Middle frontal gyrus (tissue), 1 donor: ENCODE measurements around the gene MYNN.

Experiments
- DNase-seq: peaks from one replicate; pipeline ENCODE4 v3.0.0-alpha.2; 2015; ENCODE audit warnings: low spot score; ENCODE audit errors: extremely low spot score

Gene MYNN

DNA sequence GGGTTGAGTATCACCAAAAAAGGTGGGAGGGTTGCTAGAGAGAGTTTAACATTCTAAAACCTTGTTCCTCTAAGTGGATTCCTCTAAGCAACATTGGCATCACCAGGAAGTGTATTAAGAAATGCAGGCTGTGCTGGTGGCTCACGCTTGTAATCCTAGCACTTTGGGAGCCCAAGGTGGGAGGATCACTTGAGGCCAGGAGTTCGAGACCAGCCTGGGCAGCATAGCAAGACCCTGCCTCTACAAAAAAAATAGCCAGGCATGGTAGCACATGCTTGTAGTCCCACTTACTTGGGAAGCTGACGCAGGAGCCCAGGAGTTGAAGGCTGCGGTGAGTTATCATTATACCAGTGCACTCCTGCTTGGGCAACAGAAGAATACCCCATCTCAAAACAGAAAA lies 4.6 kb downstream of the MYNN start:
- no peak for DNase-seq

DNA sequence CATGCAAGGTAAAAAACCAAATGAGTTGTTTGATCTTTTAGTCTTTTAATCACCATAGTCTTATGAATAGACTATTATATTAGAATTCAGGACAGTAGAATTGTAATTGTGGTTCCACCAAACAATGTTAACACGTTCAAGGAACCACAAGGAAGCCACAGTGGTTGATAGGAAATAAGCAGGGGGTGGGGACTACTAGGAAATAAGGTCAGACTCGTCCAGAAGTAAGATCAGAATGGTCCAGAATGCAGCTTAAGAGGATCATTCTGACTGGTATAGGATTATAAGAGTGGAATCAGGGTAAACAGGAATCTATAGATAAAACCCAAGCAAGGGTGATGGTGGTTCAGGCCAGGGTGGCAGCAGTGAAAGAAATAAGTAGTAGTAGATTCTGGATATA lies 7.5 kb downstream of the MYNN start:
- no peak for DNase-seq

DNA sequence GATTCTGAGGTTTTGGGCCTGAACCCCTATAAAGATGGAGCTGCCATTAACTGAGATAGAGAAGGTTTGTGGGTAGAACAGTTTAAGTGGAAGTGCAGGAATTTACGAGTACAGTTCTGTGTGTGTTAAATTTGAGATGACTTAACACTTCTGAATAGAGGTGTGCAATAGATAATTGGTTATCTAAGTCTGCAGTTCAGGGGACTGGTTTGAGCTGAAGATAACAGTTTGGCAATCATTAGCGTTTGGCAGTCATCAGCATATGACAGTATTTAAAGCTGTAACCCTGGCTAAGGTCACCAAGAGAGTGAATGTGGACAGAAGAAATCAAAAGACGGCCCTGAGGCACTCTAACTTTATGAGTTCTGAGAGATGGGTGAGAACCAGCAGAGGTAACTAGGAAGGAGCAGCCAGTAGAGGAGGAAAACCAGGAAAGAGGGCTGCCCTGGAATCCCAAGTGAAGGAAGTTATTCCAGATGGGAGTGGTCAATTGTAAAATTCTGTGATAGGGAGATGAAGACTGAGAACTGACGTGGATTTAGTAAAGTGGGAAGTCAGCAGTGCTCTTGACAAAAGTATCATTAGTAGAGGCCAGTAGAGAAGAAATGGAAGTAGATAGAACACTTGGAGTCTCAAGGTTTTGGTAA lies 8.1 kb downstream of the MYNN start:
- DNase-seq: no peak

DNA sequence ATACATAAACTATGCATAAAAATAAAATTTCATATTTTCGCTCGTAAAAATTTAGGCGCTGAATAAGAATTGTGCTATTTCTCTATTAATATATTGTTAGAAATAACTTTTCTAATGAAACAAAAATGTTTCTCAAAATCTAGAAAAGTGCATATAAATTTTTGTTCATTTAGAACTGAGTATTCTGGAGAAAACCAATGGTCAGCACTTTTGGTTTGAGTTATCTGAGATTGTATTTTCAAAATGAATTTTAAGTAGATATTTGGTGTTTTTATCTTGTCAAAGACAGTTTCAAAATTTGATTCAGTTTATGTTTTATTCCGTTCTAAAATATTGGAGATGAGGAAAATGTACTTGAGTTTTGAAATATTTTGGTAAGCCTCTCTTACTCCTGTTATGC lies 13.9 kb downstream of the MYNN start:
- DNase-seq: no peak

DNA sequence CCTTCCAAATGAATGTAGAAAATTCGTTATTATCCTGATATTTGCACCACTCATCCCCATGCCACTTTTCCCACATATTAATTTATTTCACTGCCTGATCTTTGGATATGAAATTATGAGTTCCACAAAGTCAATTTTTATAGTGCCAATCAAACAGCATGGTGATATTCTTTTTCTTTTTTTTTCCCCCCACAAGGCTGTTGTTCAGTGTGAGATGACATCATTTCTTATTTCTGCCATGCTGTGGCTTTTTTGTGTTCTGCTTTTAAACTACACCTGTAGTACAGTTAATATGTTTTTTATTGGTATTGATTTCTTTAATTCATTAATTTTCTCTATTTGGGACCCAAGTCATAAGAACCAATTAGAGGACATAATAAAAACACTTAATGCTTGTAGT lies 14.6 kb downstream of the MYNN start:
- DNase-seq: no peak

DNA sequence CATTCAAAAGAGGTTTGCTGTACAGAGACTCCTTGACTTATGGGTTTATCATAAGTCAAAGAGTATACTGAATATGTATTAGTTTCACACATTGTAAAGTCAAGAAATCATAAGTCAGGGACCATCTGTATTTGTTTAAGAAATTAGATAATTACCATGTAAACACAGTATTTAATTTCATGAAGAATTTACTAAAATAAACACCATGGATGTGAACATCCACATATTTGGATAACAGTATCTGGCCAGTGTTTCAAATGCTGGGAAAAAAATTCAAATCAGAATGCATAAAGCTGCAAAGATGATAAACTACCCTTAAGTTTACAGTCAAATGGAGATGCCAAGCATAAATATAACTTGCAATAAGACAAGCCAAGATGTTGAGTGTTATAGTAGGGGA lies 17.0 kb downstream of the MYNN start:
- no peak for DNase-seq

DNA sequence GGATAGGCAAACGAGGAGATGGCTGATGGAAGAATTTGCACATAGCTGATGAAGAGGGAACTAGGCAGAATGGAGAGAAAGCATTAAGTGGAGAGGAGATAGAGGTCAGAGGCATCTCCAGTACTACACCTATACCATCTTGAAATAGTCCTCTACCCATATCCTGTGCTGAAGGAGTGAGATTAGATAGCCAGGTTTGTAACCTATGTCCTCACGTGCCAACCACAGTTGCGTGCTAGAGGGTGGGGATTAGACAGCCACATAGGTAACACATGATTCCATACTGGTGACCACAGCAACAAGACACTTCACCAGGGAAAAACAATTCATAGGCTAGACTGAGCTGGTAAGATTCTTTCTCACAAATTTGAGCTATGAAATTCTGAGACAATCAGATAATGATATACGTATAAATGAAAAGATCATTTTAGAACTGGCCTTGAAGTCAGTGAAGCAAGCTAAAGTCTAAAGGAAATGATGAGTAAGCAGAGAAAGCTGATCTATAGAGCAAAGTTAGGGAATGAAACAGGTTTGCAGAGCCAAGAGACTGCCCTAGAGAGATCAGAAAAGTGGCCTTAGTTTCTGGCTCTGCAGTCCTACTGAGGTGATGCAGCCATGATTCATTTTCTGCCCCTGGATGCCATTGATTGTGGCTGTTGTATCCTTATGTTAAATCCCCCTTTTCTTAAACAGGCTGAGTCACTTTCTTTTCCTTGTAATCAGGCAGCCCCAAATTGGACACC lies 17.7 kb downstream of the MYNN start:
- no peak for DNase-seq

DNA sequence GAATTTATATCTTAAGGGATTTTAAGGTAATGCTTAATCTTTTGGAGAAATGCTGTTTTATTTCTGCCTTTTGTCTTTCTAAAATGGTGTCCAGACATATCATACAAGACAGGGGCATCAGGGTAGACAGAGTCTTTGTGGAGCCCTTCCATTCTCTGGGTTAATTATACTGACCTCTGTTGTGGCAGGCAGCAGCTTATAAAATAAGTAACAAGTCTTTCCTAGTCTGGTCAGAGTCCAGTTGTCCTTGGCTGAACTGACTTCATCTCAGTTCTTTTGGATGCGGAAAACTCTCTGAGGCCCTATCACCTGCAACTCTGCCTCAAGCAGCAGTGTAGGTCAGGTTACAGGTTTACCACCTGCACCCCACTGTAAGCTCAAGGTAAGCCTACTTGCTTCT lies 19.2 kb downstream of the MYNN start:
- DNase-seq: no peak

DNA sequence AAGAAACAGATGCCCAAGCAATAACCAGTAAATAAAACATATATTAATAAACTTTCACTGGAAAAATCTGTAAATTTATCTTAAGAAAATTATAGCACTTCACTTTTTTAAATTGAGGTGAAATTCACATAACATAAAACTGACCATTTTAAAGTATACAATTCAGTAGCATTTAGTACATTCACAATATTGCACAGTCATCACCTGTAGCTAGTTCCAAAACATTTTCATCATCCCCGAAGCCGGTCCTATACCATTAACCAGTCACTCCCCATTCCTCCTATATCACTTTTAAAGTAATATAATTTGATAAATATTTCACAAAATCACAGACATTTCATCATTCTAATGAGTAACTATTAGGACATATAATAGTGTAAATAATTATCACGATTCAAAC lies 31.5 kb downstream of the MYNN start:
- DNase-seq: no peak

DNA sequence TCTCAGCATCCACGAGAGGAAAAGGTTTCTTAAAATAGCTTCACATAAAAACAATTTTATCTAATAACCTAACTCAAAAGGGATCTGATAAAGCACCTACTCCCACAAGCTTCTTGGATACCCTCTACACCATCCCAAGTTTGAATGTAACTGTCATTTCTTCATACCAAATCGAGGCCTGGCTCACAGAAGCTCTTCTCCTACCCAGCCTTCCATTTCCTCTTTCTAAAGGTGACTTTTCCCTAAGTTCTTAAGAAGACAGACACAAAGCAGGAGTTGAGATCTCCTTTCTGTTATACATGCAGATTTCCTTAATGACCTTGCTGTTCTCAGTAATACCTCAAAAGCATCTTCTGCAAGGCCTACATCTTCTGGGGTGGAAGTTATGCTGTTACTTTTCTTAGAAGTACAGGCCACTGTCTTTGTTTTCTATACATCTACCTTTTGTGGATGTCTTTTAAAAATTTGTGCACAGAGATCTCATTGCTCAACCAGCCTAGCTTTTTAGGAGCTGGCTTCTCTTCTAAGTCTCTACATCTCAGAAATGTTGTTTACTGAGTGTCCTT lies 36.1 kb downstream of the MYNN start:
- no peak for DNase-seq

DNA sequence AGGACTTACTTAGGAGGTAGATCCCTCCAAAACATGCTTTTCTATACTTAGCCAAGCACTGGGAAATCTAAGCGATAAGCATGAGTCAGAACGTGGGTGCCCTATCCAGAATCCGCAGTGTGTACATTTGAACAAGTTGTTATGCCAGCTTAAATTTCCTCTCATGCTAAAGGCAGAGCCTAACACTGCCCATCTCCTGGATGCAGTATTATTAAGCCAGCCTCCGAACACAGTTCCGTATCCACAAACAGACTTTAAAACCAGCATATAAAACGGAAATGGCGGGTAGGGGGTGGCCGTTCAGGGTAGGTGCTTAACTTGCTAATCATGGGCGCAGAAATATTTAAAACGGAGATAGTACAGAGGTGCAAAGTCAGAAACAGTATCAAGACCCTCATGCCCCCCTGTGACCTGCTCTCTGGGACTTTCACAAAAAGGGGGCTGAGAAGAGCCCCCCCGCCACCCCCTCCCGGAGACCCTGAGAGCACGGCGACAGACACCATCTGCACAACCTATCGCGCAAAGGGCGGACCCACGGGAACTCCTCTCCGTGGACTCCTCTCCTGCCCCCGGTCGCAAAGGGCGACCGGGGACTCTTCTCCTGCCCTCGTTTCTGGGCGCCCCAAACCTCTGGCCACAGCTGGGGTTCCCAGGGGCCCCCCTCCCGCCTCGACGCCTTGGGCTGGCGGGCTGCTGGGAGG lies 38.6 kb downstream of the MYNN start:
- DNase-seq: peak; percentile 44

DNA sequence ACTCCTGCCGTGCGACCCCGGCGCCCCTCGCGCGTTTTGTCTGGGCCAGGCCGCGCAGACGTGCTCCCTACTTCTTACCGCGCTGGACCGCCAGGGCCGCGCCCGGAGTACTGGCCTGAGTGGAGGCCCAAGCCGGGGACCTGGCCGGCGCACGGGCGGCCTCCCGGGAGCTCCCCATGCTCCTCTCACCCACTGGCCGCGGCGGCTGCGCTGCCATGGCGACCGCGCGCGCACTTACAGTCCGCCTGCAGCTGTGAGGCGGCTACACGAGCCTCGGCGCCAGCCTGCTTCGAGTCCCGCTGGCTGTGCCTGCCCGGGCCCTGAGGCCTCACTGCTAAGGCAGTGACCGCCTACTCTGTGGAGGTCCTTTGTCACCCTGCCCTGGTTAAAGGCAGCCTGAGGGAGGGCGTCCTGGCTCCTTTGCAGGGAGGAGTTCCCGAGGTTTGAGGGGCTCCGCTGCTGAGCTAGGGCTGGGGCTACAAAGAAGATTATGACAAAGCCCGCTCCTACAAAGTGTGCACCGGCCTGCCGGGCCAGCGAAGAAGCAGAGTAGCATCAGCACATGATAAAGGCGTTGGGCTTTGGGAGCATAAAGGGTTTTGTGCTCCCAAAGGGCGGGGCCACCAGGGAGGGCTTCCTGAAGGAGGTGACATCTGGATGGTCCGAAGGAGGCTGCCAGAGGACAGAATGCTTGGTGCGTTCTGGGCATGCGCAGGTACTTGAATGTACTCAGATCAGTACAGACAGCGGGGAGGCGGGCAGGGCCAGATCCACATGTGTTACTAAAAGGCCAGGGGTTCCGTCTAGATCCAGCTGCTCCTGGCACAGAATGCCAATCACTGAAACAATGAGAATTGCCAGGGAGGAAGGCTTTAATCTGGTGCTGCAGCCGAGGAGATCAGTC lies 39.4 kb downstream of the MYNN start, which contains the start of the genes LRRC34 and LRRIQ4:
Gene LRRC34 (minus strand): TSS at position 573 of the 904 bp plus-strand sequence. CDS start 356 bp downstream, at position 217.
Gene LRRIQ4 (plus strand): TSS at position 539 of the 904 bp plus-strand sequence. CDS start 9,052 bp downstream, outside the sequence.
- peak; percentile 51 for DNase-seq

DNA sequence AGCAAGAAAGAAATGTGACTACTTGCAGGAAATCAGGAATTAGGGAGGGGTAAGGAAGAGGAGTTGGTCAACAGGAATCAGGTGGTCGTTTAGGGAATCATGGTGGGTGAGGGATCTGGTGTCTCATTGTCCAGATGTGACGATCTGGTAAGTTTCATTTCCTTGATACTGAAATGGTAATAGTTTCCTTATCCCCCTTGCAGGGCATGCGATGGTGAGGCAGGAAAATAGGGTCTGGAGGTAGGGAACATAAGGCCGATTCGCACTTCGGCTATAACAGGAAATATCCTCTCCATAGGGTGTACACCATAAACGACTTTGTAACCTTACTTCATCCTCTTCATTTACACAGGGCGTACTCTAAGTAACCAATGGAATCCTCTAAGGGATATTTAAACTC lies 40.1 kb downstream of the MYNN start:
- no peak for DNase-seq

DNA sequence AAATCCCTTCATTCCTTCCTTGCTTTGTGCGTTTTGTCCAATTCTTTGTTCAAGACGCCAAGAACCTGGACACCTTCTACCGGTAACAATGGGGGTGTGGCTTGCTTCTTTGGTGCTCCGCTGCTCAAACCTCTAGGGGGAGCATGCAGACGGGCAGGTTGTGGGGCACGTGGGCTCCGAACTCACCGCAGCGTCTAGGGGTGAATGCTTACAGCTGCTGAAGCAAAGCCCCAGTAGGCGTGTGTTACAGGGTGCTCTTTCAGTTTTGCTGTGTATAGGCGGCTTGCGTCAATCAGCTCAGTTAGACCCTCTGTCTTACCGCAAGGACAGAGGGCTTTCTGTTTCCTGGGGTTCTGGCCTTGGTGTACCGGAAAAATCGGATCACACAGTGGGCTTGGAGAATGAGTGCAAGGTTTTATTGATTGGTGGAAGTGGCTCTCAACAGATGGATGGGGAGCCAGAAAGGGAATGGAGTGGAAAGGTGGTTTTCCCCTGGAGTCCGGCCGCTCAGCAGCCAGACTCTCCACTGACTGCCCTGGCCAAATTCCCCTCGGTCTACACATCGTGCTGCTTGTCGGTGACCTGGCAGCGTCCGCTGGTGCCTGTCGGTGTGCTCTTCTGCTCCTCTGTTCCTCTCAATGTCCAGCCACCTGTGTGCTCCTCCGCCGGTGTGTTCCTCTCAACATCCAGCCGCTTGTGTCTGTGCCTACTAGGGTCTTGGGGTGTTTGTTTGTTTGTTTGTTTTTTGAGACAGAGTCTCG lies 40.7 kb downstream of the MYNN start:
- DNase-seq: no peak

DNA sequence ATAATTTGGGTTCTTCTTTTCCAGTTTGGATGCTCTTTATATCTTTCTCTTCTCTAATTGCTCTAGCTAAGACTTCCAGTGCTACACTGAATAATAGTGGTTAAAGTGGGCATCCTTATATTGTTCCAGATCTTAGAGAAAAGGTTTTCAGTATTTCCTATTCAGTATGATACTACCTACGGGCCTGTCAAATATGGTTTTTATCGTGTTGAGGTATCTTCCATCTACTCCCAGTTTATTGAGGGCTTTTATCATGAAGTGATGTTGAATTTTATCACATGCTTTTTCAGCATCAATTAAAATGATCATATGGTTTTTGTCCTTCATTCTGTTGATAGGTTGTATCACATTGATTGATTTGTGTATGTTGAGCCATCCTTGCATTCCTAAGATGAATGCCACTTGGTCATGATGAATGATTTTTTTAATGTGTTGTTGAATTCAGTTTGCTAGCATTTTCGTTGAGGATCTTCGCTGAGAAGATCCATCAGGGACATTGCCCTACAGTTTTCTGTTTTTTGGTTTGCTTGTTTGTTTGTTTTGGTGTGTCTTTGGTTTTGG lies 42.5 kb downstream of the MYNN start:
- DNase-seq: no peak

DNA sequence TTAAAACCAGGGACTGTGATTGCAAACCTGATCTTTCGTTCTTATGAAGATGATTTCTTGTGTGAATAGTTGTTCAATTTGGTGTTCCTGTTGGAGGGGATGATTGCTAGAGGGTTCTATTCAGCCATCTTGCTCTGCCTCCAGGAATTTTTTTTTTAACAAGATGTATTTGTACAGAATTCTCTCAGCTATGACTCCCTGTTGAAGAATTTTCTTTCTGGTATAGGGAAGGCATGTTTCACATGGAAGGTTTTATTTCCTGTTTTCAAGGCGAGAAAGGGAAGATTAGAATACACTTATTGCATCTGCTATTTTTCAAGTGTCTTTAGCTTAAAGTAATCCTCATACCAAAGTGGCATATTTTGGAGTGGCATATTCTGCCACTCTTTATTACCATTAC lies 45.1 kb downstream of the MYNN start:
- DNase-seq: no peak

DNA sequence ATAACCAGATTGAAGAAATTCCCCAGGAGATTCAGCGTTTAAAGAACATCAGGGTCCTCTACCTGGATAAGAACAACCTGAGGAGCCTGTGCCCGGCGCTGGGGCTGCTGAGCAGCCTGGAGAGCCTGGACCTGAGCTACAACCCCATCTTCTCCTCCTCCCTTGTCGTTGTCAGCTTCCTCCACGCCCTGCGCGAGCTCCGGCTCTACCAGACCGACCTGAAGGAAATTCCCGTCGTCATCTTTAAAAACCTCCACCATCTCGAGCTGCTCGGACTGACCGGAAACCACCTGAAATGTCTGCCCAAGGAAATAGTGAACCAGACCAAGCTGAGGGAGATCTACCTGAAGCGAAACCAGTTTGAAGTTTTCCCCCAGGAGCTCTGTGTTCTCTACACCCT lies 48.9 kb downstream of the MYNN start:
- no peak for DNase-seq

DNA sequence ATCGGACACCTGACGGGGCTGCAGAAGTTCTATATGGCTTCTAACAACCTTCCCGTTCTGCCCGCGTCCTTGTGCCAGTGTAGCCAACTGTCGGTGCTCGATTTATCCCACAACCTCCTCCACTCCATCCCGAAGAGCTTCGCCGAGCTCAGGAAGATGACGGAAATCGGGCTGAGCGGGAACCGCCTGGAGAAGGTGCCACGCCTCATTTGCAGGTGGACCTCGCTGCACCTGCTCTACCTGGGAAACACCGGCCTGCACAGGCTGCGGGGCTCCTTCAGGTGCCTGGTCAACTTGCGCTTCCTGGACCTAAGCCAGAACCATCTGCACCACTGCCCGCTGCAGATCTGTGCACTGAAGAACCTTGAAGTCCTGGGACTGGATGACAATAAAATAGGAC lies 49.3 kb downstream of the MYNN start:
- DNase-seq: no peak

DNA sequence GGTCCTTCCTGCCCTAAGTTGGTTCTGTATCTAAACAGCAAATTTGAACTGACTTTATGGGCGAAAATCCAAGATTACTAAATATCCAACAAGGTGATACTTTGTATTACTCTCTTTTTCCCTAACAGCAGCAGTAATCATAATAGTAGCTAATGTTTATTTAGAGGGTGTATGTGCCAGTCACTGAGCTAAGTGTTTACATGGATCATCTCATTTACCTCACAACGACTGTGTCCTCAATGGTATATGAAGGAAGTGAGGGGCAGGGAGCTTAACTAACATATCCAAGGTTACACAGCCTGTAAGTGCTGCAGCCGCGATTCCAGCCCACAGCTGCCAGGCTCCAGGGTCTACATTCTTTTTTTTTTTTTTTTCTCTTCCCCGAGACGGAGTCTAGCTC lies 49.8 kb downstream of the MYNN start:
- no peak for DNase-seq

DNA sequence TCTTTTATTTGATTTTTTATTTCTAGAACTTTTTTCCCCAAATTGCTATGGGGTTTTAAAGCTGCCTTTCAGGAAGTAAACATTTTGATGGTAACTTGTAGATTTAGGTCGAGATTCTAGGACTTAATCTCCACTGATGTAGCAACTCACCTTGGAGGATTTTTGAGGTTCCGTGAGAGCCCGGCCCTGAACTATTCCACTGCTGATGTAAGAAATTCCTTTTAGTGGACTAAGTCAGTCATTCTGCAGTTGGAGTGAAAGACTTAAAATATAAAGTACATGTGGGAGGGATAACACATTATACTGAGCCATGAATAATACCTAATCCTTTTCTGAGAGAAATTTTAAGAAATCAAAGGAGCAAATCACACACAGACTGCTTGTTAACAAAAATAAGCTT lies 52.1 kb downstream of the MYNN start:
- DNase-seq: no peak
